ENCODE data around the gene ATG9A.

GRCh38 chr2:219213026-219213415 is 16.4 kb downstream of the ATG9A start:
- TF ChIP-seq, protein P1, sequence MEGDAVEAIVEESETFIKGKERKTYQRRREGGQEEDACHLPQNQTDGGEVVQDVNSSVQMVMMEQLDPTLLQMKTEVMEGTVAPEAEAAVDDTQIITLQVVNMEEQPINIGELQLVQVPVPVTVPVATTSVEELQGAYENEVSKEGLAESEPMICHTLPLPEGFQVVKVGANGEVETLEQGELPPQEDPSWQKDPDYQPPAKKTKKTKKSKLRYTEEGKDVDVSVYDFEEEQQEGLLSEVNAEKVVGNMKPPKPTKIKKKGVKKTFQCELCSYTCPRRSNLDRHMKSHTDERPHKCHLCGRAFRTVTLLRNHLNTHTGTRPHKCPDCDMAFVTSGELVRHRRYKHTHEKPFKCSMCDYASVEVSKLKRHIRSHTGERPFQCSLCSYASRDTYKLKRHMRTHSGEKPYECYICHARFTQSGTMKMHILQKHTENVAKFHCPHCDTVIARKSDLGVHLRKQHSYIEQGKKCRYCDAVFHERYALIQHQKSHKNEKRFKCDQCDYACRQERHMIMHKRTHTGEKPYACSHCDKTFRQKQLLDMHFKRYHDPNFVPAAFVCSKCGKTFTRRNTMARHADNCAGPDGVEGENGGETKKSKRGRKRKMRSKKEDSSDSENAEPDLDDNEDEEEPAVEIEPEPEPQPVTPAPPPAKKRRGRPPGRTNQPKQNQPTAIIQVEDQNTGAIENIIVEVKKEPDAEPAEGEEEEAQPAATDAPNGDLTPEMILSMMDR (IDR thresholded peaks at IDR 0.05; ENCODE audit: low read depth, low read length, poor library complexity, severe bottlenecking) = no peak
- no peak for TF ChIP-seq EZH2phosphoT487 (IDR thresholded peaks at IDR 0.05; ENCODE audit: borderline replicate concordance, low read length)
